HG03378 (cell line): ENCODE data around the gene PPARA.

ENCODE experiments used
- ATAC-seq: cut with Tn5 transposase; IDR thresholded peaks from one replicate; pipeline ENCODE4 v1.9.1; 2021; ENCODE audit warnings: mild to moderate bottlenecking, moderate library complexity; ENCODE audit not compliant: unreplicated experiment

PPARA gene

GRCh38 chr22:46113910-46114517 lies 36.3 kb upstream of the PPARA start:
- ATAC-seq, result no peak

- no peak for ATAC-seq
These were observed 35.6 kb upstream of the PPARA start for GRCh38 chr22:46114518-46115387.

DNA sequence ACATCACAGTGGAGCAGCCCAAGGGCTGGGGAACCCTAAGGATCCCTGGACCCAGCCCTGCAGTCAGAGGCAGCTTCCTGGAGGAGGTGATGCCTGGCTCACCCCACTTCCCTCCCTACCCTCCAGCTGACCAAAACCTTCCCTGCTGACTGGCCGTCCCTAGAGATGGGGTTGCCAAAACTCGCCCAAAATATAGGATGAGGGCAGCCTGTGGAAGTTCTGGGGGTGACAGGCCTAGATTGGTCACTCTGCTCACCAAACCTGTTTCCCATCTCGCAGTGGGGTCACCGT lies 35.0 kb upstream of the PPARA start:
- ATAC-seq, result no peak

DNA sequence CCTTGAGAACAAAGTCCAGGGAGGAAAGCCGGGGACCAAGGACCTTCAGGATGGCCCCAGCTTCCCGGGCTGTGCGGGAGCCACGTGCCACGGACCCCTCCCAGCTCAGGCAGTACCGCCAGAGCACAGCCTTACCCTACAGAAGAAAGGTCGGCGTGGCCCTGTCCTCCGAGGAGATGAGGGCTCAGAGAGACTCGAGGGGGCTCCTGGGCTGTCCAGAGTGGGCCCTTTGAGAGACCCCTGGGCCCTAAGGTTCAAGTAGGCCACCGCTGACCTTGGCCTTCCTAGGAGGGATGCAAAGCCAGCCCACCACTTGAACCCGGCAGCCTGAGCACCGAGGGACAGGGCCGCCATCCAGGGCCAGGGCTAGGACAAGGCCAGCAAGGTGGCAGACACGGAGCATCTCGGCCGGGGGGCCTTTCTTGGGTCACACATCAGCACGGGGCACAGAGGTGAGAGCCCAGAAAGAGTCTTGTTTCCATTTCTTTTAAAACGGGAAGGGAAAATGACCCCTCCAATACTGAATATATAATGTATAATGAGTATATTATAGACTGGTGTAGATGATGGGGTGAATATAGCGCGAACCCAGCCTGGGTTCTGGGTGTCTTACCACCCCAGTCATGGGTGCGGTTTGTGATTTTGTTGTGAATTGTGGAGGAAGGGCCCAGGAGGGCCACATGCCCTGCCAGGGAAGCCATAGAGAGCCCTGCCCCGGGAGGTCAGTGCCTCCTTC lies 34.4 kb upstream of the PPARA start:
- no peak for ATAC-seq

DNA sequence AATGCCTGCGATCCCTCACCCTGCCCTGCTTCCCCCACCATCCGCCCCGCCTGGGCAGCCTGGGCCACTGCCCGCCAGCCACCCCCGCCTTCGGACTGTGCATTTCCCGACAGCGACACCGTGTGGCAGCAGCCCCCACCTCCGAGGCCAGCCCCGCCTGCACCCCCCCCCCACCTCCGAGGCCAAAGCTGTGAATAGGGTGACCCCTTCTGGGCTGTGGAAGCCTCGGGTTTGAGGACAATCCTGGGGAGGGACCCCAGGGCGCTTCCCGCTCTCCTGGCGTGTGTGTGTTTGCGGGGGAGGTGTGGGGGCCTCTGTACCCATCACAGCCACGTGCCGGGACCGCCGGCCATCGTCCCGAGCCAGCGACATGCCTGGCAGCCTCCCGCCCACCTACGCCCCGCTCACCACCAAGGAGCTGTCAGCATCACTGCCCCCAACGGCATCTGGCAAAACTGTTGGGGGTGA lies 33.8 kb upstream of the PPARA start:
- no peak for ATAC-seq

DNA sequence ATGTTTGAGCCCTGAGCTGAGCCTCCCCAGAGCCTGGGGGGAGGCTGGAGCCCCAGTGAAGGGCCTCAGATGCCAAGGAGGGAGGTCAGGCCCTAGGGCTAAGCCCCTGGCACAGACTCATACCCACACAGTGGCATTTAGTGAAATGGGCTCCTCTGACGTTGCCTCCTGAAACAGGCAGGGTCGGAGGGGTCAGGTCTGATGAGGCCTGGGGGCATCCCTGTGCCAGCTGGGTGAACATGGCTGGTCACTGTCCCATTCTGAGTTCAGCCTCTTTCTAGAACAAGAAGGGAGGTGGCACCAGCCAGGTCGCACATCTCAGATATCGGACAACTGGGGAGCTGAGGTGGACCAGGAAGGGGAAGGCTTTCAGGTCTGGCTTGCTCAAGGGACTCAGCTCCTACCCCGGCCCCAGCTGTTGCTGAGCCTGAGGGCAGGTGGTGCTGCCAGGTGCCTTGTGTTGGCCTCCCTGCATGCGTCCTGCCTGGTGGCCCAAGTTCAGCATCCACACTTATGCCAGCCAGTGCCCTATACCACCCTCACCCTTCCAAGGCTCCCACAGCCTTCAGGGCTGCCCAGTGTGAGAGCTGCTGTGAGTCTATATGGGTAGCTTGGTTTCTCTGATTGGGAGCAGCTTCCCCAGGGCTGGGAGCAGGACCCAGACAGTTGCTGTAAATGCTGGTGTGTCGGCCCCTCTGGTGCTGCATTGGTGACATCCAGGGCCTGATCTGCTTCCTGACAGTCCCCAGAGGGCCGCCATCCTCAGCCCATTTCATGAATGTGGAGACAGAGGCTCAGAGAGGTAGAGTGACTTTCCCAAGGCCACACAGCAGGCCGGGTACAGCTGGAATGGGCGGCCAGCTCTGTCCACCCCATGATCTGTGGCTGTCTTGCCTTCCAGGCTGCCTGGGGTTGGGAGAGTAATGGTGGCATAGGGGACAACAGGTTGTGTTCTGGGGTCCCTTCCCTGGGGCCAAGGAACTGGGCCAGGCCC lies 32.8 kb upstream of the PPARA start:
- ATAC-seq, result no peak

DNA sequence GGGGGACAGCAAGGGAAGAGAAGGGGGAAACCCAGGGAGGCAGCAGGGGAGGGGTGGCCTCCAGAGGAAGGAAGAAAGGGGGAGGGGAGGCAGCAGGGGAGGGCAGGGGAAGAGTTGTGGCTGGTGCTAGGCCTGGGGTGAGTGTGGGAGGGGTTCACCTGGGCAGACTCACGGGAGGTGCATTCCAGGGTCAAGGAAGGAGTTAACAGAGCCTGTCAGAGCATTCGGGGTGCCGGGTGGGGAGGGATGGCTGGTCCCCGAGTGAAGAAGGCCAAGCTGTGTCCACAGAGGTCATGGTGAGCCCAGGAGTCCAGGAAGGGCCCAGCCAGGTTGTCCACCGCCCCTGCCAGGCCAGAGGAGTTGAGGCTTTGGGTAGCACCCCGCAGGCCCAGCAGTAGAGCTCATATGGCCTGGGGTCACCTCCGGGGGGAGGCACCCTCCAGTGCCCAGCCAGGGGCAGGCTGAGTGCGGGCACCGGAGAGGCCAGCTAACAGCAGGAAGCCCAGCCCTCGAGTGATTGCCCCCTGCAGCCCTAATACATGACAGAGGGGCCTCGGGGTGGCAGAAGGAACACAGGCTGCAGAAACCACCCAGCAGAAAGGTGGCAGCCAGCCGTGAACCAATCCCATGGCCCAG lies 31.1 kb upstream of the PPARA start:
- ATAC-seq, result no peak

GRCh38 chr22:46119729-46120419 lies 30.5 kb upstream of the PPARA start:
- no peak for ATAC-seq

- ATAC-seq, result no peak
These were observed 29.9 kb upstream of the PPARA start for GRCh38 chr22:46120420-46120737.

GRCh38 chr22:46121079-46121478 lies 29.2 kb upstream of the PPARA start:
- ATAC-seq, result no peak

DNA sequence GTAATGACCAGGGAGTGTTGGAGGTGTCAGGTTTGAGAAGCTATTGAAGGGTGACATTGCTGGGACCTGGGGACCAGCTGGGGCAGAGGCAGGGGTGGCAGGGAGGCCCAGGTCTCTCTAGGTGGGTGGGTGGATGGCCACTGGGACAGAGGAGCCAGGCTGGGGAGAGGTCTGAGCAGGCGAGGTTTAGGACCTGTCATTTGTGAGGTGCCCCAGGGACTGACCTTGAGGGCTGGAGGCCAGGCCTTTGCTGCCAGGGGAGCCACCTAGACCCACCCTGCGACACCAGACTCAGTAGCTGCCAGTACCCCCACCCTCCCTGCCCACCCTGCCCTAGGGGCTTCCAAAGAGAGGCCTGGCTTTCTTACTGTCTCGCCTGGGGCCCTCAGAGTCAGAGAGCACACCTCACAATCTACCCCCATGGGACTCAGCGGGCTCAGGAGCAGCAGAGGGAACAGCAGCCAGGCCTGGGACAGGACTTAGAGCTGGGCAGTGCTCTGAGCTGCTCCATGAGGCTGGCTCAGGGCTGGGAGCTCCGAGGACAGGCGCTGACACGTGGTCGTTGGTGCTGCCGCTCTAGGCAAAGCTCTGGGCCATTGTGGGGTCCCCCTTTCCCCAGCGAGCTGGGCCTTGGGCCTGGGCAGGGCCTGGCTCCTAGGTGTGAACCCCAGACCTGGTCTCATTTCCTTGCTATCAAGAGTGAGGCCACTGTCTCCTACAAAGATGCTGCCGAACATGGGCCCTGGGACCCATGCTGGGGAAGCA lies 28.6 kb upstream of the PPARA start:
- ATAC-seq, result no peak

DNA sequence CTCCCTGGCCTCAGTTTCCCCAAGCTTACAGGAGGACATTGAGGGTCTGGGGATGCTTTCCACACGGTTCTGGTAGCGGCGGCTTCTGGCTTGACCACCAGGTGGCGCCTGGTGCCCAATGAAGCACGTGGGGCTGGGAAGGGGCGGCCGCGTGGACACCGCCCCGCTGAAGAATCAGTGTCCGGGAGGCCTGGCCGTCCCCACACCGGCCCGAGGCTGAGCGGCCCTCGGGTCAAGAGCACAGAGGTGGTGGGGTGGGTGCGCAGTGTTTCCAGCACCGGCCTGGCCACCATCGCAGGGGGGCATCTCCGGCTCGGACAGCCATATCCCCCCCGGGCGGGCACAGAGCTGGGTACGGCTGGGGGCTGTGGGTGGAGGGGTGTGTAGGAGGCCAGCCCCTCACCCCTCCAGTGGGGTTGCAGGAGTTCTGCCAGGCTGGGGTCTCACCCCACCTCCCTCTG lies 27.8 kb upstream of the PPARA start:
- ATAC-seq, result no peak

DNA sequence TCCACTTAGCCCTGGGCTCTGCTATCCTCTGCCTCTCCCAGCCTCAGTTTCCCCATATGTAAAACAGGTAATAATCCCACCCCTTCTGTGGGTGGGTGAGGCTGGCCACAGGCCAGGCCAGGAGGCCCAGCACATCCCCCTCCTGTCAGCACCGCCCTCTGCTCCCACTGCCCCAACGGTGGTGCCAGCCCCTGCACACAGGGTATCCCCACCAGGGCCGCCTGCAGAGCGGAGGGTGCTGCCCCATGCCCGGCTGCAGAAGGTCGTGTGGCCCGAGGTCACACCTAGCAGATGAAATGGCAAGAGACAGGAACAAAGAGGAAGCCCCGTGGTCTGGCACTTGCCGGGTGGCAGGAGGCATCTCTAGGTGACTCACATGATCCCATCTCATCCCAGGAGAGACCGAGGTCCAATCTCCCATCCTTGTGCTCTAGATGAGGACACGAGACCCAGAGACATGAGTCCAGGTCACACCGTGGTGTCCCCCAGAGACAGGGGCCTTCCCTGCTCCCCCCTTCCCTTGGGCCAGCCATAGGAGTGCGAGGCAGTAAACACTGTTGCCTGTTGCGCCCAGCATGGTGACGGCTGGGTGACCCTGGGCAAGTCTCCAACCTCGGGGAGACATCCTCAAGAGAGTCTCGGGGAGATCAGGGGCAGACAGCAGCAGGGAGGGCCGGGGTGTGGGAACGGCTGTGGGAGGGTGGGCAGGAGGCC lies 27.2 kb upstream of the PPARA start:
- no peak for ATAC-seq

GRCh38 chr22:46123694-46124382 lies 26.5 kb upstream of the PPARA start:
- no peak for ATAC-seq

GRCh38 chr22:46124383-46125144 lies 25.8 kb upstream of the PPARA start:
- ATAC-seq, result no peak

DNA sequence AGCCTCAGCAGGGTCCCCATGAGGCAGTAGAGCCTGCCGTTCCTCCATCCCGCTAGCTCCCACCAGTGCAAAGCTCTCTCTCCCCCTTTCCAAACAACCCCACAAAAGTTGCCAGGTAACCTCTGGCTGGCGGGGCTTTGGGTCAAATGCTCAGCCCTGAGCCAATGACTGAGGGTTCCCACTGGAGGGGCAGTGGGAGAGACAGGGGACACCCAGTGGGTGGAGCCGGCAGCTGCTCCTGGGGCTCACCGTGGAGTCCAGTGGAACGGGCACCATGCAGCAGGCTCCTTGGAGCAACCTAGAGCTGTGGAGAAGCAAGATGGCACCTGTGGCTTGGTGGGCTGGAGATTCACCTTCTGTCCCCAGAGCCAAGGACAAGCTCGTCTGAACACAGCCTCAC lies 25.0 kb upstream of the PPARA start:
- no peak for ATAC-seq
